Esophagus (tissue), 2 donors: ENCODE measurements around the gene CDK5RAP2. TPM values are rescaled to one million over a fixed set of nuclear protein-coding genes. Genes with fewer than 3 reads are reported as not detected.

Experiments
- H3K27ac ChIP-seq, 2 donors: one replicate each; pipeline ENCODE4 v1.5.1; 2013; ENCODE audit warnings: low read depth in 2 of 2, mild to moderate bottlenecking in 2 of 2, inconsistent platforms in 1 of 2, low read length in 1 of 2, moderate library complexity in 1 of 2
- H3K27me3 ChIP-seq, 2 donors: one replicate each; pipeline ENCODE4 v1.6.1; 2013; ENCODE audit warnings: low read length in 2 of 2, control low read depth in 1 of 2, mild to moderate bottlenecking in 1 of 2; ENCODE audit not compliant: insufficient read depth in 2 of 2, control insufficient read depth in 1 of 2
- H3K36me3 ChIP-seq, 2 donors: one replicate each; pipeline ENCODE4 v1.6.1; 2013; ENCODE audit warnings: low read length in 1 of 2; ENCODE audit not compliant: control insufficient read depth in 2 of 2, insufficient read depth in 2 of 2
- H3K4me1 ChIP-seq, 2 donors: one replicate each; pipeline ENCODE4 v1.6.1; 2013; ENCODE audit warnings: low read length in 1 of 2; ENCODE audit not compliant: control insufficient read depth in 2 of 2, insufficient read depth in 2 of 2
- H3K4me3 ChIP-seq, 2 donors: one replicate each; pipeline ENCODE4 v1.5.1; 2013; ENCODE audit warnings: low read length in 2 of 2, mild to moderate bottlenecking in 2 of 2, low read depth in 1 of 2, moderate library complexity in 1 of 2
- H3K9me3 ChIP-seq, 2 donors: one replicate each; pipeline ENCODE4 v1.6.1; 2013; ENCODE audit warnings: mild to moderate bottlenecking in 2 of 2, low read depth in 1 of 2, low read length in 1 of 2, moderate library complexity in 1 of 2; ENCODE audit not compliant: control insufficient read depth in 2 of 2, insufficient read depth in 1 of 2
- WGBS, 2 donors: extraction: QIAGEN DNeasy Blood & Tissue Kit; methylation state at CpG; one replicate each; pipeline ENCODE4 v1.1.7; 2013; 5-methylcytosine and 5-hydroxymethylcytosine counted together
- polyA plus RNA-seq, 2 donors: library from polyadenylated mRNA; stranded (reverse); fragments of 200-250 nt; gene quantifications; one replicate each; pipeline ENCODE4 v1.2.3, GENCODE V29; 2013
- donor health status: healthy with polysubstance abuse.
- donor health status: Bipolar disorder and iron deficiency.

CDK5RAP2 gene
- polyA plus RNA-seq, 2 donors = 18.6 to 20.4 TPM

GRCh38 chr9:120616966-120617935 is 37.3 kb upstream of the CDK5RAP2 start:
- Histone ChIP-seq H3K27ac (peak overlapping the region in 1 of 2 donors; percentile 3), H3K4me3 (no peak overlapping the region), H3K4me1 (no peaks in the 10 kb centered on the region), H3K9me3 (no peaks in the 10 kb centered on the region), H3K36me3 (no peaks in the 10 kb centered on the region), H3K27me3 (no peaks in the 10 kb centered on the region)

DNA sequence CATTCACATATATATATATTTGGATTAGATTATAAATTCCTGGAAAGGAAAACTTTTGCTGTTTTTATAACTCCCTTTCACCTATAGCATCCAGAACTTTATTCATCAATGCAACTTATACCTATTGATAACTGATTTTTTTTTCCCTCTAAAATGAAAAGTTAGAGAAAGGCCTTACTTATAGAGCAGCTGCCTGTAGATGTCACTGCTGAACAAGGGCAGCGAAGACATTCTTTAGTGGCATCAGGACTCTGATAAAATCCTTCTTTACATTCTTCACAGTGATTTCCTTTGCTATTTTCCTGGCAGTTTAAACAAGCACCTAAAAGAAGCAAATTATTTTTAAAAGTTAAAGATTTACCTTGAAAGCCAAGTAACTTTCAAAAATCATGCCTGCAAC is 32.3 kb upstream of the CDK5RAP2 start:
- Histone ChIP-seq H3K27ac (no peak overlapping the region), H3K9me3 (no peaks in the 10 kb centered on the region), H3K27me3 (no peaks in the 10 kb centered on the region), H3K4me1 (no peaks in the 10 kb centered on the region), H3K36me3 (no peaks in the 10 kb centered on the region), H3K4me3 (no peak overlapping the region)
- 89 to 94% methylated on average over 1 of the region's 1 CpG for WGBS, 2 donors

- Histone ChIP-seq H3K9me3 (no peaks in the 10 kb centered on the region), H3K27ac (no peak overlapping the region), H3K4me3 (no peak overlapping the region), H3K4me1 (no peaks in the 10 kb centered on the region), H3K27me3 (no peaks in the 10 kb centered on the region), H3K36me3 (no peaks in the 10 kb centered on the region)
- WGBS, 2 donors = 91 to 93% methylated on average over 1 of the region's 1 CpG
Observed at GRCh38 chr9:120611690-120612068, 31.7 kb upstream of the CDK5RAP2 start.

- H3K27ac ChIP-seq = no peak overlapping the region
- no peak overlapping the region for H3K4me3 ChIP-seq
- H3K27me3 ChIP-seq = no peaks in the 10 kb centered on the region
- no peaks in the 10 kb centered on the region for H3K36me3 ChIP-seq
- H3K9me3 ChIP-seq = no peaks in the 10 kb centered on the region
- H3K4me1 ChIP-seq = no peaks in the 10 kb centered on the region
Observed at GRCh38 chr9:120610975-120611689, 31.2 kb upstream of the CDK5RAP2 start.

- Histone ChIP-seq H3K27ac (no peak overlapping the region), H3K36me3 (peaks cover 0 to 4% of the 10 kb centered on the region in 2 donors), H3K9me3 (no peaks in the 10 kb centered on the region), H3K4me1 (no peaks in the 10 kb centered on the region), H3K4me3 (no peak overlapping the region), H3K27me3 (no peaks in the 10 kb centered on the region)
- WGBS, 2 donors = 86 to 93% methylated on average over 2 of the region's 2 CpGs
Observed at GRCh38 chr9:120609636-120610035, 29.7 kb upstream of the CDK5RAP2 start.

DNA sequence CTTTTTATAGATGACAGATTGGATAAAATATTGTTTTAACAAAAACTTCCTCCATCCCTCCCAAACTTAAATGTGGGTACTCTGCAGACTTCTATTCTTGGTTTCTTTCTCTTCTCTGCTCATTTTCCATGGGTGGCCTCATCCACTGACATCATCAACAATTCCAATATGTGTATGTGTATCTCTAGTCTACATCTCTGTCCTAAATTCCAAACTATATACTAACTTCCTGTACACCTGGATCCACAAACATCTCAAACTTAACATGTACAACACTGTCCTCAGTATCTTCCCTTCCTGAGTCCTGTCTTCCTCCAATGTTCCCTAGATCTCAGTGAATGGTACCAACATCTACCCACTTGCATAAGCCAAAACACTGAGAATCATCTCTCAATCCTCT is 28.5 kb upstream of the CDK5RAP2 start:
- Histone ChIP-seq H3K36me3 (peaks cover 0 to 4% of the 10 kb centered on the region in 2 donors), H3K4me3 (no peak overlapping the region), H3K27ac (no peak overlapping the region), H3K4me1 (no peaks in the 10 kb centered on the region), H3K27me3 (no peaks in the 10 kb centered on the region), H3K9me3 (no peaks in the 10 kb centered on the region)

DNA sequence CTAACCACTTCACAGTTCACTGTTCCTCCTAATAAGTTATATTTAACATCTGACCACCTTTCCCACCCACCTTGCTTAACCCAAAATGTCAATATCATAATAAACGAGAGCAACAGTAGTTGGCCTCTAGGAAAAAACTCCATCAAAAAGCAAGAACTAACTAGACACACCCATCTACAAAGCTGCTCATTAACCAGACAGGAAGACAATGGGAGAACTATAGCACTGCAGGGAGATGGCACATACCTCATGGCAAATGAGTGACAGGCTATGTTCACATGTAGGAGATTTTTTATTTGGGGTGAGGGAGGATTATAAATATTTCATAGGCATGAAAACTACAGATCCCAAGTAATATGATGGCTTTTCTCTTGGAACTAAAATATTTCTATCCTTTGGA is 23.6 kb upstream of the CDK5RAP2 start:
- WGBS, 2 donors = 66 to 79% methylated on average over 1 of the region's 1 CpG
- no peaks in the 10 kb centered on the region for H3K9me3 ChIP-seq
- no peaks in the 10 kb centered on the region for H3K4me1 ChIP-seq
- H3K27me3 ChIP-seq = no peaks in the 10 kb centered on the region
- H3K27ac ChIP-seq = no peak overlapping the region
- no peak overlapping the region for H3K4me3 ChIP-seq
- peaks cover 0 to 4% of the 10 kb centered on the region in 2 donors for H3K36me3 ChIP-seq

DNA sequence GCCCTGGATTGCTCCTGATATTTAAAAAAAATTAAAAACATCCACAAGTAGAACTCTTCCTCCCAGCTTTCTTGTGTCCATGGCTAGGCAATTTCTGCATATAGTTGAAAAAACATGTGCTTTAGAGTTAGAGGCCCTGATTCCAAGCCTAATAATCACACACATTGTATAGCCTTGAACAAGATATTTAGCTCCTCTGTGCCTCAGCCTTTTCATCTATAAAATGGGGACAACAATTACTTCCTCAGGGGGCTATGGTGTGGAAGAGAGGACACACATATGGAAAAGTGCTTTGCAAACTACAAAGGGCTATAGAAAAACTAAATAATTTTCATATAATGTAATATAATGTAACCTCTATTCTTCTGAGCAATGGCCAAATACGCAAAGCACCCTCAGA is 23.0 kb upstream of the CDK5RAP2 start:
- WGBS, 2 donors = 97 to 100% methylated on average over 1 of the region's 1 CpG
- no peaks in the 10 kb centered on the region for H3K27me3 ChIP-seq
- no peaks in the 10 kb centered on the region for H3K4me1 ChIP-seq
- no peaks in the 10 kb centered on the region for H3K9me3 ChIP-seq
- H3K27ac ChIP-seq = no peak overlapping the region
- no peak overlapping the region for H3K4me3 ChIP-seq
- peaks cover 0 to 4% of the 10 kb centered on the region in 2 donors for H3K36me3 ChIP-seq

DNA sequence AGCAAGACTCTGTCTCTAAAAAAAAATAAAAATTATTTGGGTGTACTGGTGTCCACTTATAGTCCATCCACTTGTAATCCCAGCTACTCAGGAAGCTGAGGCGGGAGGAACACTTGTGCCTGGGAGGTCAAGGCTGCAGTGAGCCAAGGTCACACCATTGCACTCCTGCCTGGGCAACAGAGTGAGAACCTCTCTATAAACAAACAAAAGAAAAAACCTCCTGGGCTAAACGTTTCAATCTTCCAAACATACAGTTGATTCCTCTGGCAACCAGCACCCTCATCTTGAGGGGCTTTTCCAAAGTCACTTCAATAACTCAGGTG is 13.9 kb upstream of the CDK5RAP2 start:
- no peak overlapping the region for H3K4me3 ChIP-seq
- no peak overlapping the region for H3K27ac ChIP-seq
- peaks cover 0 to 2% of the 10 kb centered on the region in 2 donors for H3K9me3 ChIP-seq
- H3K36me3 ChIP-seq = no peaks in the 10 kb centered on the region
- 40 to 41% methylated on average over 2 of the region's 2 CpGs for WGBS, 2 donors
- H3K4me1 ChIP-seq = no peaks in the 10 kb centered on the region
- no peaks in the 10 kb centered on the region for H3K27me3 ChIP-seq
